ENCODE results near the gene TMEM79.
"Not testable (repeated sequence)": the region's sequence is repeated elsewhere in the genome, so short reads cannot be mapped to it uniquely, and the experiment has no call there.

Gene TMEM79

GRCh38 chr1:156310962-156311361 lies 26.8 kb downstream of the TMEM79 start:
- peak; percentile 74 for DNase-seq (ENCODE audit: low read depth)
- no peak overlapping the region for H3K4me3 ChIP-seq (ENCODE audit: control insufficient read depth, low read depth, low read length)

DNA sequence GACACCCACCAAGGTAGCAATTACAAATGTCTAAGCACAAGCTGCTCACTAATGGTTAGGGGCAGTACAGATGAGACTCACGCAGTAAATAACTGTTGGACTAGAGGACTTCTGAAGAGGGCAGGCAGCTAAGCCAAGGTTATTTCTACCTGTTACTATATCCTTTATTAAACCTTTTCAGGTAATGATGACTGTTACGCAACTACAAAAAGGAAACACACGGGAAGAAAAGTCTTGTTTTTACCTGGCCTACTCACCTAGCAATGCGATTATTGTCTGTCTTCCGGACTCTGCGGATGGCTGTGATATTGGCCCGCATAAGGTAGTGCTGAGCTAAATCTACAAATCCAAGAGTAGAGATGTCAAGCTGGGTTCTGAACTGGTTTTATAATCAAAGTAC lies 32.8 kb downstream of the TMEM79 start:
- H3K4me3 ChIP-seq (ENCODE audit: control insufficient read depth, low read depth, low read length): no peak overlapping the region
- DNase-seq (ENCODE audit: low read depth): no peak
- TF ChIP-seq, protein P1, sequence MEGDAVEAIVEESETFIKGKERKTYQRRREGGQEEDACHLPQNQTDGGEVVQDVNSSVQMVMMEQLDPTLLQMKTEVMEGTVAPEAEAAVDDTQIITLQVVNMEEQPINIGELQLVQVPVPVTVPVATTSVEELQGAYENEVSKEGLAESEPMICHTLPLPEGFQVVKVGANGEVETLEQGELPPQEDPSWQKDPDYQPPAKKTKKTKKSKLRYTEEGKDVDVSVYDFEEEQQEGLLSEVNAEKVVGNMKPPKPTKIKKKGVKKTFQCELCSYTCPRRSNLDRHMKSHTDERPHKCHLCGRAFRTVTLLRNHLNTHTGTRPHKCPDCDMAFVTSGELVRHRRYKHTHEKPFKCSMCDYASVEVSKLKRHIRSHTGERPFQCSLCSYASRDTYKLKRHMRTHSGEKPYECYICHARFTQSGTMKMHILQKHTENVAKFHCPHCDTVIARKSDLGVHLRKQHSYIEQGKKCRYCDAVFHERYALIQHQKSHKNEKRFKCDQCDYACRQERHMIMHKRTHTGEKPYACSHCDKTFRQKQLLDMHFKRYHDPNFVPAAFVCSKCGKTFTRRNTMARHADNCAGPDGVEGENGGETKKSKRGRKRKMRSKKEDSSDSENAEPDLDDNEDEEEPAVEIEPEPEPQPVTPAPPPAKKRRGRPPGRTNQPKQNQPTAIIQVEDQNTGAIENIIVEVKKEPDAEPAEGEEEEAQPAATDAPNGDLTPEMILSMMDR (conservative IDR thresholded peaks at IDR 0.05; ENCODE audit: control insufficient read depth, insufficient read depth, low read depth, low read length): no peak

More at GRCh38 chr1:156310962-156311361, 26.8 kb downstream of the TMEM79 start:
- TF ChIP-seq, protein P1 (conservative IDR thresholded peaks at IDR 0.05; ENCODE audit: control insufficient read depth, insufficient read depth, low read depth, low read length): no peak

GRCh38 chr1:156319664-156320063 lies 35.5 kb downstream of the TMEM79 start:
- peak; percentile 35 for DNase-seq (ENCODE audit: low read depth)
- TF ChIP-seq, protein P1 (conservative IDR thresholded peaks at IDR 0.05; ENCODE audit: control insufficient read depth, insufficient read depth, low read depth, low read length): peak; percentile 58
- H3K4me3 ChIP-seq (ENCODE audit: control insufficient read depth, low read depth, low read length): no peak overlapping the region

GRCh38 chr1:156320560-156320959 lies 36.4 kb downstream of the TMEM79 start:
- TF ChIP-seq, protein P1 (conservative IDR thresholded peaks at IDR 0.05; ENCODE audit: control insufficient read depth, insufficient read depth, low read depth, low read length): no peak
- H3K4me3 ChIP-seq (ENCODE audit: control insufficient read depth, low read depth, low read length): no peak overlapping the region
- no peak for DNase-seq (ENCODE audit: low read depth)

DNA sequence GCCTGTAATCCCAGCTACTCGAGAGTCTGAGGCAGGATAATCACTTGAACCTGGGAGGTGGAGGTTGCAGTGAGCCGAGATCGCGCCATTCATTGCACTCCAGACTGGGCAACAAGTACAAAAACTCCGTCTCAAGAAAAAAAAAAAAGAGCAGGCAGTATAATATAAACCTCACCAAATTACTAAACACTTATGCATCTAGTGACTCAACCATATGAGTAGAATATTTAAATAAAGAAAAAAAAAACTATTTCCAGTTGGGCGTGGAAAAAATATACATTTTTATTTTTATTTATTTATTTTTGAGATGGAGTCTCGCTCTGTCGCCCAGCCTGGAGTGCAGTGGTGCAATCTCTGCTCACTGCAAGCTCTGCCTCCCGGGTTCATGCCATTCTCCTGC lies 39.1 kb downstream of the TMEM79 start:
- peak; percentile 50 for DNase-seq (ENCODE audit: low read depth)
- not testable (repeated sequence) for H3K4me3 ChIP-seq (ENCODE audit: control insufficient read depth, low read depth, low read length)

DNA sequence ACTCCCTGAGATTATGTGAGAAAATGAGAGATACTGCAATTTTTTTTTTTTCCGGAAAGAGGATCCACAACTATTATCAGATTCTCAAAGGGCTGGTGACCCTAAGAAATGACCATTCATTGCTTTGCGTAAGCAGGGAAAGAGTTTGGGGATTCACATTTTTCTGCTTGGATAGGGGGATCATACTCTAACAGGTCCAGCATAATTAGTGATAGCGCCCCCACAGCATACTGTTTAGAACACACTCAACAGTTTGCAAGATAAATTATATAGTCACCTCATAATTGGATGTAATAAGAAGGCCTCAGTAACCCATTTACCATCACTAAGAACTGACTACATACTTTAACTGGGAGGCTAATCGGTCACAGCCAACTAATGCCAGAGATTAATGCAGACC lies 52.1 kb downstream of the TMEM79 start:
- DNase-seq (ENCODE audit: low read depth): no peak
- peak overlapping the region; percentile 97 for H3K4me3 ChIP-seq (ENCODE audit: control insufficient read depth, low read depth, low read length)
- TF ChIP-seq, protein P1 (conservative IDR thresholded peaks at IDR 0.05; ENCODE audit: control insufficient read depth, insufficient read depth, low read depth, low read length): peak; percentile 19

DNA sequence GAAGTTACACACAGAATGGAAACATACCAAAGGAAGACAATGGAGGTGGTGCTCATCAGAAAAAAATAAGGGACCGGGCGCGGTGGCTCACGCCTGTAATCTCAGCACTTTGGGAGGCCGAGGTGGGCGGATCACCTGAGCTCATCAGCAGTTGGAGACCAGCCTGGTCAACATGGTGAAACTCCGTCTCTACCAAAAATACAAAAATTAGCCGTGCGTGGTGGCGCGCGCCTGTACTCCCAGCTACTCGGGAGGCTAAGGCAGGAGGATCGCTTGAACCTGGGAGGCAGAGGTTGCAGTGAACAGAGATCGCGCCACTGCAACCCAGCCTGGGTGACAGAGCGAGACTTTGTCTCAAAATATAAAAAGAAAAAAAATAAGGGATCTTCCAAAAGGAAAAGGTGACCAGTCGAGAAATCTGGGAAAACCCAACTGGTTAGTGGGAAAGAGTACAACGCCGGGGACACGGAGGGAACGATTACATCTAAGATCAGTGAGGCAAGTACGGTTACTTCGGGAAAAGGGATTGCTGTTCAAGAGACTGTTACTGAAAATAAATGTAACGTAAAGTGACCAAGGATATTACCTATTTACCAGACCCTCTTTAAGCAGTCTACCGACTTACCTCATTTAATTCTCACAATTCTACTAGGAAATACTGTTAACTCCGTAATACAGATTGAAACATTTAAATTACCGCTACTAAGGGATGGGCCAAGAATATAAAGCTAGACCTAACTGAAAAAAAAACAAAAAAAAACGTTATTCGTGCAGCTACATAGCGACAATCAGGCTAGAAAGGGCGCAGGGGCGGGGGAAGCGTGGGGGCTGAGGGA lies 53.1 kb downstream of the TMEM79 start:
- TF ChIP-seq, protein P1 (conservative IDR thresholded peaks at IDR 0.05; ENCODE audit: control insufficient read depth, insufficient read depth, low read depth, low read length): no peak
- DNase-seq (ENCODE audit: low read depth): peak; percentile 11

More for the DNA sequence above, 53.1 kb downstream of the TMEM79 start:
- H3K4me3 ChIP-seq (ENCODE audit: control insufficient read depth, low read depth, low read length): peak overlapping the region; percentile 97
